ENCODE results near the gene KCNT2. TPM values are rescaled to one million over a fixed set of nuclear protein-coding genes. Genes with fewer than 3 reads are reported as not detected.

Gene KCNT2
- total and polyA plus RNA-seq, 2 donors (not counting 3 experiments of a cell fraction or from before 2014, with no cell fraction given) = 0.46 to 1.6 TPM

DNA sequence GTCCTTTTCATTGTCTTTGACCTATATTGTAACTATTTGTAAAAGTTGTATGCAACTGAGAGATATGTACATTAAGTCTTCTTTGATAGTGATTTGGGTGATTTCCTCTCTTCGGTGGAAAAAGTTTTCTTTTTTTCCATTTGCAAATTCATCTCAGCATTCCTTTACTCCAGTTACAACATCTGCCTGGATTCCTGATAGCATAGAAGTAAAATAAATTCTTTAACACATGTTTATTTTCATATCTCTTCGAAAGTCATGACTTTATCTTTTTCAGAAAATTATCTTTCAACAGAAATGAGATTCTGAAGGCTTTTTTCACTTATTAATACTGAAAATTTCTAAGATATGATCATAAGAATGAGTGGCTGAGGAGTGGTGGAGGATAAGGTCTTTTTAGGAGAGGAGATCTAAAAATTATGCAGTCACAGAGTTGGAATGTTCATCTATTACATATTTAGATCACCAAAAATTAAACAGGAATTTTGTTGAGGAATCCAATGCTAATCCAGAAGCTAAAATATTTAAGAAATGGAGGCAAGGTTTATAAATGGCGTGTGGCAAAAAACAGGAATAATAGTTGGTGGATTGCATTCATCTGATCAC is 400.5 kb downstream of the KCNT2 start:
- H3K9ac ChIP-seq (replicated peaks; ENCODE audit: extremely low read depth, insufficient read depth, low read length) = no peak overlapping the region
- CTCF ChIA-PET = no interaction called here
- H3K4me1 ChIP-seq (ENCODE audit: control insufficient read depth, extremely low read depth, insufficient read depth, low read length) = no peaks in the 10 kb centered on the region
- H4K20me1 ChIP-seq (replicated peaks; ENCODE audit: control insufficient read depth, extremely low read depth, insufficient read depth, low read length) = no peaks in the 10 kb centered on the region
- POLR2A ChIA-PET = no interaction called here
- H3K4me2 ChIP-seq (ENCODE audit: insufficient read depth, low read length) = no peak overlapping the region
- H3K9me3 ChIP-seq (replicated peaks; ENCODE audit: control insufficient read depth, insufficient read depth, low read length) = no peaks in the 10 kb centered on the region
- no peaks in the 10 kb centered on the region for H3K79me2 ChIP-seq (ENCODE audit: control insufficient read depth, insufficient read depth, low read length)
- no peaks in the 10 kb centered on the region for H3K36me3 ChIP-seq (ENCODE audit: control insufficient read depth in 2 of 2, extremely low read depth in 1 of 2, insufficient read depth in 2 of 2, low read length in 2 of 2)
- BruUV-seq (replicated peaks) = no TSS peak
- H3K4me3 ChIP-seq (replicated peaks in 1 of 3; ENCODE audit: insufficient read depth in 1 of 3, low read depth in 1 of 3, low read length in 3 of 3) = no peak overlapping the region
- no peaks in the 10 kb centered on the region for H3K9me1 ChIP-seq (replicated peaks; ENCODE audit: control insufficient read depth, extremely low read depth, insufficient read depth, low read length)
- intact Hi-C loops (cut with micrococcal nuclease) (no loop called here), dilution Hi-C loops (cut with MboI; ENCODE audit: extremely low pct_ligation_motif_present, low sequenced_read_pairs) (no loop called here)
- H2AFZ ChIP-seq (ENCODE audit: low read depth, low read length) = no peak overlapping the region
- no peak for DNase-seq (ENCODE audit: low read depth, low spot score)
- no peaks in the 10 kb centered on the region for H3K27me3 ChIP-seq (ENCODE audit: control insufficient read depth in 2 of 2, insufficient read depth in 2 of 2, low read length in 2 of 2)
- H3K27ac ChIP-seq (ENCODE audit: insufficient read depth, low read depth, low read length) = no peak overlapping the region
- FAIRE-seq = no peak
- TF ChIP-seq POLR2AphosphoS5 (IDR thresholded peaks at IDR 0.05; ENCODE audit: insufficient read depth, low read depth, low read length) (no peak), POLR2A (IDR thresholded peaks at IDR 0.05; ENCODE audit: low read depth, low read length) (no peak), GATA2 (IDR thresholded peaks at IDR 0.05; ENCODE audit: insufficient read depth, insufficient read length, low read depth, low read length) (no peak), MYC (IDR thresholded peaks at IDR 0.05; ENCODE audit: low read depth, low read length) (no peak)

- Histone ChIP-seq H3K27ac (ENCODE audit: insufficient read depth, low read depth, low read length) (no peak overlapping the region), H4K20me1 (replicated peaks; ENCODE audit: control insufficient read depth, extremely low read depth, insufficient read depth, low read length) (no peaks in the 10 kb centered on the region), H3K4me1 (ENCODE audit: control insufficient read depth, extremely low read depth, insufficient read depth, low read length) (no peaks in the 10 kb centered on the region), H2AFZ (ENCODE audit: low read depth, low read length) (no peak overlapping the region), H3K9me3 (replicated peaks; ENCODE audit: control insufficient read depth, insufficient read depth, low read length) (no peaks in the 10 kb centered on the region), H3K36me3 (ENCODE audit: control insufficient read depth in 2 of 2, extremely low read depth in 1 of 2, insufficient read depth in 2 of 2, low read length in 2 of 2) (no peaks in the 10 kb centered on the region), H3K27me3 (ENCODE audit: control insufficient read depth in 2 of 2, insufficient read depth in 2 of 2, low read length in 2 of 2) (no peaks in the 10 kb centered on the region), H3K4me3 (replicated peaks in 1 of 3; ENCODE audit: insufficient read depth in 1 of 3, low read depth in 1 of 3, low read length in 3 of 3) (no peak overlapping the region), H3K4me2 (ENCODE audit: insufficient read depth, low read length) (no peak overlapping the region), H3K79me2 (ENCODE audit: control insufficient read depth, insufficient read depth, low read length) (no peaks in the 10 kb centered on the region), H3K9me1 (replicated peaks; ENCODE audit: control insufficient read depth, extremely low read depth, insufficient read depth, low read length) (no peaks in the 10 kb centered on the region), H3K9ac (replicated peaks; ENCODE audit: extremely low read depth, insufficient read depth, low read length) (no peak overlapping the region)
- FAIRE-seq (no peak), DNase-seq (ENCODE audit: low read depth, low spot score) (no peak)
- CTCF ChIA-PET = interaction anchor here (1.0 kb wide), 1 partner anchor 46 kb away, joined by 3 read pairs; no protein-coding TSS in a partner anchor
- TF ChIP-seq GATA2 (IDR thresholded peaks at IDR 0.05; ENCODE audit: insufficient read depth, insufficient read length, low read depth, low read length) (no peak), CTCF (IDR thresholded peaks at IDR 0.05; ENCODE audit: extremely low read depth in 1 of 2, insufficient read depth in 1 of 2, low read depth in 1 of 2, low read length in 2 of 2) (no peak), POLR2AphosphoS5 (IDR thresholded peaks at IDR 0.05; ENCODE audit: insufficient read depth, low read depth, low read length) (no peak), JUN (IDR thresholded peaks at IDR 0.05; ENCODE audit: borderline replicate concordance, insufficient read depth, insufficient read length, low read depth) (no peak), EZH2 (IDR thresholded peaks at IDR 0.05; ENCODE audit: borderline replicate concordance, low read depth, low read length, severe bottlenecking) (no peak), MAX (IDR thresholded peaks at IDR 0.05; ENCODE audit: insufficient read depth, insufficient read length) (no peak), FOS (IDR thresholded peaks at IDR 0.05; ENCODE audit: borderline replicate concordance, insufficient read depth, low read length) (no peak)
- no TSS peak for BruUV-seq (replicated peaks)
- POLR2A ChIA-PET = no interaction called here
- intact Hi-C loops (cut with micrococcal nuclease) = no loop called here
- dilution Hi-C loops (cut with MboI; ENCODE audit: extremely low pct_ligation_motif_present, low sequenced_read_pairs) = no loop called here
Observed at GRCh38 chr1:196205882-196206281, 402.4 kb downstream of the KCNT2 start.
